Inflammatory macrophage treated with lipopolysaccharide for 1 hour (primary cell): ENCODE results near the gene MMUT.
A peak's percentile ranks its signal among the peaks of the same experiment; 100 is the strongest.
"Not testable (repeated sequence)": the region's sequence is repeated elsewhere in the genome, so short reads cannot be mapped to it uniquely, and the experiment has no call there.

Source experiments
- DNase-seq, 2 donors: peaks; one replicate each; pipeline ENCODE4 v3.0.0-alpha.2; 2020 to 2022

MMUT gene

DNA sequence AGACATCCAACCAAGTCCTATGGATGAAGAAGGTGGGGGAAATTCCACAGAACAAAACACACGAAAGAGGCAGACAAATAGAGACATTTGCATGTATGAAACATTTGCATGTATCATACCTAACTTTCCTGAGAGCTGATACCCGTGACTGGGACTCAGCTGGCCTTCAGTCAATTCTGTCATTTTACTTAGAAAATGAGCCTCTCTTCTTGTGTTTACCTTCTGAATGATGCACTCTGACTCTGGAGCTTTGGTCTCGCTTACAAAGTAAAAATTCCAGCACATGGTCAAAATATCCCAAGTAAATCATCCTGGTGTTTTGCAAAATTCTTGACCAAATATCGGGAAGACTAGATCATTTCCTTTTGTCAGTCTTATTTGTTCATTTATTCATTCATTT, 46.9 kb downstream of the MMUT start:
- DNase-seq: no peak

- no peak for DNase-seq
Measured at GRCh38 chr6:49415358-49415757, 47.7 kb downstream of the MMUT start.

GRCh38 chr6:49410564-49410963, 52.5 kb downstream of the MMUT start:
- DNase-seq: no peak

- DNase-seq: peak; percentile 32 to 80
Measured at GRCh38 chr6:49409951-49410542, 53.0 kb downstream of the MMUT start.

GRCh38 chr6:49406250-49406970, 56.6 kb downstream of the MMUT start:
- no peak for DNase-seq

DNA sequence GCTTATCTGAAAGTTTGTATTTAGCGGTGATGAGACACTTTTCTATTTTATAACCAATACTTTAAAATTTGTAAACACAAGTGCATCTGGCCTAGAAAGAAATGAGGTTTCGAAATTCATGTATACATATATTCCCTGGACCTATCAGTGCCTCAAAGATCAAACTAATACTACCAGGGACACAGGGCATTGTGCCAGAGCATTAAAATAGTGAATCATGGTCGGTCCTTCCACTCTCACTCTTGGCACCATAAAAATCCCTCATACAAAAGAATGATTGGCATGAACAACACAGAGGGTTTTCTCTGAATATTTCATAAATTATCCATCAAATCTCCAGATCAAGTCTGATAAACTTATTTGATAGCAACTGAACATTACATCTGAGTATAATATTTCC, 62.0 kb downstream of the MMUT start:
- DNase-seq: no peak

GRCh38 chr6:49386667-49387508, 76.2 kb downstream of the MMUT start:
- not testable (repeated sequence) for DNase-seq

- DNase-seq: no peak
Measured at GRCh38 chr6:49384904-49385303, 78.1 kb downstream of the MMUT start.
